ENCODE measurements around the gene RNF40.

RNF40 gene

DNA sequence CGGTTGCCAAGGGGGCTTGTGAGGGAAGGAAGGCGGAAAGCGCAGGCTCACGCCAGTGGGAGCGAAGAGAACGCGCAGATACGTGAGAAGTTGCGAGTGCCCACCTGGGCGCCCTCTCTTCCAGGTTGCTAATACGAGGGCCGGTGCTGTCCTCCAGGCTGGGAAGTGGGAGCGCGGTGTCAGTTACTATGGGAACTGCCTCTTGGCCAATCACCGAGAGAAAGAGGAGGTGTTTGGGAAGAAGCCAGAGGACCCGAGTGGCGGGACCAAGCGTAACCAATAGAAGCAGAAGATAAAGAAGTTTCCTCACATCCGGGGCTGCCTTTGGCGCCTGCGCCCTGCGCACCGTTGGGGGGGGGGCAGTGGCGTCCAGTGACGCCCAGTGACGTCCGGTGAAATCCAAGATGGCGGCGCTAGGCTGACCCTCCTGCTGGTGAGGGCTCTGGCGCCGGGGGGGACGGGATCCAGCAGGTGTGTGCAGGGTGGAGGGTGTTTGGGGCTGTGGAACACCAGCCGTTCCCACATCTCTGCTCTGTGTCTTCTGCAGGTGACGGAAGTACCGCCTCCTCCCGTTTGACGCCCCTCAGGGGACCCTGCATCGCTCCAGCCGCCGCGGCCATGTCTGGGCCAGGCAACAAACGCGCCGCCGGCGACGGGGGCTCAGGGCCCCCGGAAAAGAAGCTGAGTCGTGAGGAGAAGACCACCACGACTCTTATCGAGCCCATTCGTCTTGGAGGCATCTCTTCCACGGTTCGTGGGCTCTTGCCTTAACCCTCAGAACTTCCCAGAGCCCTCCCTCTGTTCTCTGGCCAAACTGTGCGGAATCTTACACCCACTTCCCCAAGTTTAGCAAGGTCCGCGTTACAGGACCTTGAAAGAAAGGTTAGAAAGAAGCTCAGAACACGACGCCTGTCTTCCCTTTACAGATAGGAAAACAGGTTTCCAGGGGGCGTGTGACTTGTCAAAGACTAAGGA lies at the start of gene RNF40, which contains the start of gene CFAP119:
RNF40 (plus strand) TSS at position 395 of the 975 bp plus-strand sequence; CDS start at position 619, 224 bp downstream.
CFAP119 (minus strand) TSS at position 135 of the 975 bp plus-strand sequence. CDS start 314 bp downstream, outside the sequence.
- Mint-ChIP-seq H3K36me3 (ENCODE audit: low read depth) (peaks cover 37% of the 10 kb centered on the region), H3K9me3 (no peaks in the 10 kb centered on the region), H3K27ac (peak within 1 kb of the TSS; percentile 90), H3K27me3 (no peaks in the 10 kb centered on the region), H3K4me3 (peak within 1 kb of the TSS; percentile 94), H3K4me1 (ENCODE audit: low read depth) (peaks cover 34% of the 10 kb centered on the region)

DNA sequence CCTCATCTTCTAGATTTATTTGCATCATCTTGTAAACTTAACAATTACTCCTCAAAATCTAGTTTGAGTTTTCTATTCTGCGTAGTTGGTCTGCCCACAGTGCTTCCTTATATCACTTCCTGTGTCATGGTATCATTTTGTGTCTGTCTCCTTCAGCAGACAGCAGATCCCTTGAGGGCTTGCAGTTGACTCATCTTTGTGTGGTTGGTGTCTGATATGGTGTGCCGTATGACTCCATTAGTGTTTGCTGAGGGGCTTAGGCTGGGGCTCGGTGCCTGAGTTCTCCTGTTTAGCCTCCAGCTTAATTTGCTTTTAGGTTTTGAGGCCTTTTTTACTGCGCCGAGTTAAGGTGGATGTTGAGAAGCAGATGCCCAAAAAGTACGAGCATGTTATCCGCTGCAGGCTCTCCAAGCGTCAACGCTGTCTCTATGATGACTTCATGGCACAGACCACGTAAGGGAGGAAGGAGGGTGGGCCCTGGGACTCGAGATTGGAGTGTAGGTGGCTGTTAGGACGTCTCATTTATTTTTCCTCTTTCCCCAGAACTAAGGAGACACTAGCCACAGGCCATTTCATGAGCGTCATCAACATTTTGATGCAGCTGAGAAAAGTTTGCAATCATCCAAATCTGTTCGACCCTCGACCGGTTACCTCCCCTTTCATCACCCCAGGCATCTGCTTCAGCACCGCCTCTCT lies 46.2 kb upstream of the RNF40 start:
- H3K9me3 Mint-ChIP-seq, result no peaks in the 10 kb centered on the region
- no peaks in the 10 kb centered on the region for H3K27me3 Mint-ChIP-seq
- H3K36me3 Mint-ChIP-seq (ENCODE audit: low read depth), result peaks cover 73% of the 10 kb centered on the region
- peak overlapping the region; percentile 89 for H3K27ac Mint-ChIP-seq
- peak overlapping the region; percentile 58 for H3K4me3 Mint-ChIP-seq
- peaks cover 36% of the 10 kb centered on the region for H3K4me1 Mint-ChIP-seq (ENCODE audit: low read depth)

DNA sequence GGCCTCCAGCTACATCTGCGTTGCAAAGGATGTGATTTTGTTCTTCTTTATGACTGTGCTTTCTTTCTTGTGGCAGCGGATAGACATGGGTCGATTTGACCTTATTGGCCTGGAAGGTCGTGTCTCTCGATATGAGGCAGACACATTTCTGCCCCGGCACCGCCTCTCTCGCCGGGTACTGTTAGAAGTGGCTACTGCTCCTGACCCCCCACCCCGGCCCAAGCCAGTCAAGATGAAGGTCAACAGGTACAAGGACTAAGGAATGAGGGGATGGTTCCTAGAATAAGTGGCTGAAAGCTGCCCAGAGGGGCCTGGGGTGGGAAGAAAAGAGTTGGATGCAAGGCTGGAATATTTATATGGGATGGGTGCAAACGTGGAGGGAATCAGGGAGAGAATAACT lies 42.0 kb upstream of the RNF40 start:
- Mint-ChIP-seq H3K9me3 (no peaks in the 10 kb centered on the region), H3K27ac (no peak overlapping the region), H3K4me3 (no peak overlapping the region), H3K36me3 (ENCODE audit: low read depth) (peaks cover 79% of the 10 kb centered on the region), H3K4me1 (ENCODE audit: low read depth) (peaks cover 22% of the 10 kb centered on the region), H3K27me3 (no peaks in the 10 kb centered on the region)

DNA sequence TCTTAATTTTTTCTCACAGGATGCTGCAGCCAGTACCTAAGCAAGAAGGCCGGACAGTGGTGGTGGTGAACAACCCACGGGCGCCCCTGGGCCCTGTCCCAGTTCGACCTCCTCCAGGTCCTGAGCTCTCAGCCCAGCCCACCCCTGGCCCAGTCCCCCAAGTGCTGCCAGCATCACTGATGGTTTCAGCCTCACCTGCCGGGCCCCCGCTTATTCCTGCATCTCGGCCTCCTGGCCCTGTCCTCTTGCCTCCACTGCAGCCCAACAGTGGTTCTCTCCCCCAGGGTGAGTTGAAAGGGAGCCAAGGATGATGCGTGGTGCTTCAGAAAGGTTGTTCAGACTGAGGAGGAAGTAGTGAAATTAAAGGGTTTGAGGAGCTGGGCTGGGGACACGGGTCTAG lies 41.4 kb upstream of the RNF40 start:
- Mint-ChIP-seq H3K27me3 (no peaks in the 10 kb centered on the region), H3K4me3 (no peak overlapping the region), H3K36me3 (ENCODE audit: low read depth) (peaks cover 79% of the 10 kb centered on the region), H3K9me3 (no peaks in the 10 kb centered on the region), H3K27ac (no peak overlapping the region), H3K4me1 (ENCODE audit: low read depth) (peaks cover 16% of the 10 kb centered on the region)

DNA sequence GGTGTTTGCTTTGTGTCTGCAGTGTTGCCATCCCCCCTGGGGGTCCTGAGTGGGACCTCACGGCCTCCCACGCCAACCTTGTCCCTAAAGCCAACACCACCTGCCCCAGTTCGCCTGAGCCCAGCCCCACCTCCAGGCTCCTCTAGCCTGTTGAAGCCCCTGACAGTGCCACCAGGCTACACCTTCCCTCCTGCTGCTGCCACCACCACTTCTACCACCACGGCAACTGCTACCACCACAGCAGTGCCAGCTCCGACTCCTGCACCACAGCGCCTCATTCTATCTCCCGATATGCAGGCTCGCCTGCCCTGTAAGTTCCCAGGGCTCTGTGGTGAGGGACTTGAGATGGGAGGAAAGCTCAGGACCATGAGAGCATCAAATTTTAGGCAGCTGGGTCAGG lies 41.0 kb upstream of the RNF40 start:
- H3K27me3 Mint-ChIP-seq, result no peaks in the 10 kb centered on the region
- H3K36me3 Mint-ChIP-seq (ENCODE audit: low read depth), result peaks cover 79% of the 10 kb centered on the region
- H3K27ac Mint-ChIP-seq, result no peak overlapping the region
- no peaks in the 10 kb centered on the region for H3K9me3 Mint-ChIP-seq
- H3K4me3 Mint-ChIP-seq, result no peak overlapping the region
- H3K4me1 Mint-ChIP-seq (ENCODE audit: low read depth), result peaks cover 11% of the 10 kb centered on the region

DNA sequence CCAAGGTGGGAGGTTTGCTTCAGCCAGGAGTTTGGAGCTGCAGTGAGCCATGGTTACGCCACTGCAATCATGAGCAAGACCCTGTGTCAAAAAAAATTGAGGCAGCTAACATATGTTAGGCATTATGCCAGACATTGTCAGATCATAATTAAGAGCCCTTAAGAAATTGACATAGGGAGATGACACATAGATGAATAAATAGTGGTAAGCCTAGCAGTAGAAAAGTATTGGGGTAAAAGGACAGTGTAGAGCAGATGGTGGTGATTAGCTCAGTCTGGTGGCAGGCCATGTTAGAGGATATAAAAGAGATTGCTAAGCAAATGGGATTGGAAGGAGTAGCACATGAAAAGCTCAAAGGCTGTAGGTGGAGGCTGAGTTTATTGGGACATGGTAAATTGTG lies 40.5 kb upstream of the RNF40 start:
- peaks cover 76% of the 10 kb centered on the region for H3K36me3 Mint-ChIP-seq (ENCODE audit: low read depth)
- H3K4me3 Mint-ChIP-seq, result no peak overlapping the region
- H3K27me3 Mint-ChIP-seq, result no peaks in the 10 kb centered on the region
- peak overlapping the region; percentile 7 for H3K27ac Mint-ChIP-seq
- peaks cover 7% of the 10 kb centered on the region for H3K4me1 Mint-ChIP-seq (ENCODE audit: low read depth)
- no peaks in the 10 kb centered on the region for H3K9me3 Mint-ChIP-seq

DNA sequence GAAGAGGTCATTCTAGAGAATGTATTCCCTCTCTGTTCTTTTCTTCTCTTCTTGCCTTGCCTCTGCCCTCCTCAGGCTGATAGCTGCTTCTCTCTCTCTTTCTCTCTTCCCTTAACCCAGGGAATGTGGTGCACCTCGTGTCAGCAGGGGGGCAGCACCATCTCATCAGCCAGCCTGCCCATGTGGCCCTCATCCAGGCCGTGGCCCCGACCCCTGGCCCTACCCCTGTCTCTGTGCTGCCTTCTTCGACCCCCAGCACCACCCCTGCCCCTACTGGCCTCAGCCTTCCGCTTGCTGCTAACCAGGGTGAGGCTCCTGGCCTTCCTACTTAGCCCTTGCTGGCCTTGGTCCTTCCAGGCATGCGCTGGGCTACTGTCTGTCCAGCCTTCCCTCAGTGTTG lies 39.7 kb upstream of the RNF40 start:
- Mint-ChIP-seq H3K4me3 (no peak overlapping the region), H3K4me1 (ENCODE audit: low read depth) (peaks cover 3% of the 10 kb centered on the region), H3K27me3 (no peaks in the 10 kb centered on the region), H3K9me3 (no peaks in the 10 kb centered on the region), H3K36me3 (ENCODE audit: low read depth) (peaks cover 74% of the 10 kb centered on the region), H3K27ac (no peak overlapping the region)

DNA sequence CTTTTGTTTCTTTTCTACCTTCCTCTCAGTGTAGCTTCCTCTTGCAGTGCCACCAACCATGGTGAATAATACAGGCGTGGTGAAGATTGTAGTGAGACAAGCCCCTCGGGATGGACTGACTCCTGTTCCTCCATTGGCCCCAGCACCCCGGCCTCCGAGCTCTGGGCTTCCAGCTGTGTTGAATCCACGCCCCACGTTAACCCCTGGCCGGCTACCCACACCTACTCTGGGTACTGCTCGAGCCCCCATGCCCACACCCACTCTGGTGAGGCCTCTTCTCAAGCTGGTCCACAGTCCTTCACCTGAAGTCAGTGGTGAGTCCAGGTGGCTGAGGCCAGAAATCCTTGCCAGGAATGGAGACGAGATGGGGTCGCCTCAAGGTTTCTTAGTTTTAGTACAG lies 39.2 kb upstream of the RNF40 start:
- no peaks in the 10 kb centered on the region for H3K9me3 Mint-ChIP-seq
- H3K36me3 Mint-ChIP-seq (ENCODE audit: low read depth), result peaks cover 75% of the 10 kb centered on the region
- no peaks in the 10 kb centered on the region for H3K27me3 Mint-ChIP-seq
- peaks cover 3% of the 10 kb centered on the region for H3K4me1 Mint-ChIP-seq (ENCODE audit: low read depth)
- H3K27ac Mint-ChIP-seq, result no peak overlapping the region
- H3K4me3 Mint-ChIP-seq, result no peak overlapping the region

DNA sequence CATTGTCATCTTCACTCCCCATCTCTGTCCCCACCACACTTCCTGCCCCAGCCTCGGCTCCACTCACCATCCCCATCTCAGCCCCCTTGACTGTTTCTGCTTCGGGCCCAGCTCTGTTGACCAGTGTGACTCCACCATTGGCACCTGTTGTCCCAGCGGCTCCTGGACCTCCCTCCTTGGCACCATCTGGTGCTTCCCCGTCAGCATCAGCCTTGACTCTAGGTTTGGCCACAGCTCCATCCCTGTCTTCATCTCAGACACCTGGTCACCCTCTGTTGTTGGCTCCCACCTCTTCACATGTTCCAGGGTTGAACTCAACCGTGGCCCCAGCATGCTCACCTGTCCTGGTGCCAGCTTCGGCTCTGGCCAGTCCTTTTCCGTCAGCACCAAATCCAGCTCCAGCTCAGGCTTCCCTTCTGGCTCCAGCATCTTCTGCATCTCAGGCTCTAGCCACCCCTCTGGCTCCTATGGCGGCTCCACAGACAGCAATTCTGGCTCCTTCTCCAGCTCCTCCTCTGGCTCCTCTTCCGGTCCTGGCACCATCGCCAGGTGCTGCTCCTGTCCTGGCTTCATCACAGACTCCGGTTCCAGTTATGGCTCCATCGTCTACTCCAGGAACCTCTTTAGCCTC lies 38.3 kb upstream of the RNF40 start:
- Mint-ChIP-seq H3K4me3 (no peak overlapping the region), H3K4me1 (ENCODE audit: low read depth) (peaks cover 3% of the 10 kb centered on the region), H3K9me3 (no peaks in the 10 kb centered on the region), H3K36me3 (ENCODE audit: low read depth) (peaks cover 82% of the 10 kb centered on the region), H3K27ac (peak overlapping the region; percentile 69), H3K27me3 (no peaks in the 10 kb centered on the region)

DNA sequence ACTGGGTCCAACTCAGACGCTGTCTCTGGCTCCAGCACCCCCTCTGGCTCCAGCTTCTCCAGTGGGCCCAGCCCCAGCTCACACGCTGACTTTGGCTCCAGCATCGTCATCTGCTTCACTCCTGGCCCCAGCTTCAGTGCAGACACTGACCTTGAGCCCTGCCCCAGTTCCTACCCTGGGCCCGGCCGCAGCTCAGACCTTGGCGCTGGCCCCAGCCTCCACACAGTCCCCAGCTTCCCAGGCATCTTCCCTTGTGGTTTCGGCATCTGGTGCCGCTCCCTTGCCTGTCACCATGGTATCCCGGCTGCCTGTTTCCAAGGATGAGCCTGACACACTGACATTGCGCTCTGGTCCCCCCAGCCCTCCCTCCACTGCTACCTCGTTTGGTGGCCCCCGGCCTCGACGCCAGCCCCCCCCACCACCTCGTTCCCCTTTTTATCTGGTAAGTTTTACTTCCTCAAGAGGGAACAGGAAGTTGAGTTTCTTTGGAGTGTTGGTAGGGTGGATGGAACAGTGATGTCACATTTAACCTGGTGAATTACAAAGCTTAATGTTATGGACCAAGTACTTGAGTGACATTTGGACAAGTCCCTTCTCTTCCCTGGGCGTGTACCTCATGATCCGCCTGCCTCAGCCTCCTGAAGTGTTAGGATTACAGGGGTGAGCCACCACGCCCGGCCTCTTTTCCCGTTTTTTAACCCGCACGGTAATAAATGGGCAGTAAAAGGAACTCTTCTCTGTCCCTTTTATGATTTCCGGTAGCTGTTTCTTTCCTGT lies 37.3 kb upstream of the RNF40 start:
- Mint-ChIP-seq H3K9me3 (no peaks in the 10 kb centered on the region), H3K4me1 (ENCODE audit: low read depth) (peaks cover 3% of the 10 kb centered on the region), H3K36me3 (ENCODE audit: low read depth) (peaks cover 85% of the 10 kb centered on the region), H3K27ac (peak overlapping the region; percentile 74), H3K27me3 (no peaks in the 10 kb centered on the region), H3K4me3 (no peak overlapping the region)

DNA sequence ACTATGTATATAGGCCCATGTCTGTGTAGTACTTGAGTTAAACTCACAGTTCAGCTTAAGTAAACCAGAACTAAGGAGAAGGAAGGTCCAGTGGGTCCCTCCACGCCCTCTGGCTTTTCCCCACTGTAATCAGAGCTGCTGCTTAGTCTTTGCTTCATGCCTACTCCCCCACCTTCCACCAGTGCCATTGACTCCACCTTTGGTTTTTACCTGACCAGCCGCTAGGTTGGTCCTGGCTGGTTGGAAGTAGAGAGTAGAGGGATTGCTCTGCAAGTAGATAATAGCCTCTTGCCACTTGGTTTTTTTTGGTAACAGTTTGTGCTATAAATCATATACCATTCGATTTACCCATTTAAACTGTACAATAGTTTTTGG lies 36.7 kb upstream of the RNF40 start:
- peaks cover 8% of the 10 kb centered on the region for H3K4me1 Mint-ChIP-seq (ENCODE audit: low read depth)
- H3K9me3 Mint-ChIP-seq, result no peaks in the 10 kb centered on the region
- H3K27me3 Mint-ChIP-seq, result no peaks in the 10 kb centered on the region
- H3K4me3 Mint-ChIP-seq, result no peak overlapping the region
- H3K36me3 Mint-ChIP-seq (ENCODE audit: low read depth), result peaks cover 85% of the 10 kb centered on the region
- H3K27ac Mint-ChIP-seq, result peak overlapping the region; percentile 74

DNA sequence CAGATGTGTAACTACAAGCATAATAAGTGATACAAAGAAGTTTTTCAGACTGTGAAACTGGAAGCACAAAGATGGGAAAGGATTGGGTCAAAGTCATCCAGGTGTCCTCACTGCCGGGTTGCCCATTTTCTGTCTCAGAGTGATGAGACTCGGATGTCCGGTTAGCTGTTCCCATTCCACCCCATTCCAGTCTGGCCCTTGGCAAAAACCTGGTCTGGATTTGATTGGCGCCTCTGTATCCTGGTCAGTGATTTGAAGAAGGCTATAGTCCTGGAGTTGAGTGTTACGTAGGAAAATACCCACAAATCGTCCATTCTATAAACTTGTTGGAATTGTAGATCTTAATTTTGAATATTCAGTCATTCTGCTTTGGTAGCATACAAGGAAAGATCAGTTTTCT lies 33.8 kb upstream of the RNF40 start:
- Mint-ChIP-seq H3K9me3 (no peaks in the 10 kb centered on the region), H3K27me3 (no peaks in the 10 kb centered on the region), H3K36me3 (ENCODE audit: low read depth) (peaks cover 71% of the 10 kb centered on the region), H3K4me3 (no peak overlapping the region), H3K27ac (no peak overlapping the region), H3K4me1 (ENCODE audit: low read depth) (peaks cover 8% of the 10 kb centered on the region)

DNA sequence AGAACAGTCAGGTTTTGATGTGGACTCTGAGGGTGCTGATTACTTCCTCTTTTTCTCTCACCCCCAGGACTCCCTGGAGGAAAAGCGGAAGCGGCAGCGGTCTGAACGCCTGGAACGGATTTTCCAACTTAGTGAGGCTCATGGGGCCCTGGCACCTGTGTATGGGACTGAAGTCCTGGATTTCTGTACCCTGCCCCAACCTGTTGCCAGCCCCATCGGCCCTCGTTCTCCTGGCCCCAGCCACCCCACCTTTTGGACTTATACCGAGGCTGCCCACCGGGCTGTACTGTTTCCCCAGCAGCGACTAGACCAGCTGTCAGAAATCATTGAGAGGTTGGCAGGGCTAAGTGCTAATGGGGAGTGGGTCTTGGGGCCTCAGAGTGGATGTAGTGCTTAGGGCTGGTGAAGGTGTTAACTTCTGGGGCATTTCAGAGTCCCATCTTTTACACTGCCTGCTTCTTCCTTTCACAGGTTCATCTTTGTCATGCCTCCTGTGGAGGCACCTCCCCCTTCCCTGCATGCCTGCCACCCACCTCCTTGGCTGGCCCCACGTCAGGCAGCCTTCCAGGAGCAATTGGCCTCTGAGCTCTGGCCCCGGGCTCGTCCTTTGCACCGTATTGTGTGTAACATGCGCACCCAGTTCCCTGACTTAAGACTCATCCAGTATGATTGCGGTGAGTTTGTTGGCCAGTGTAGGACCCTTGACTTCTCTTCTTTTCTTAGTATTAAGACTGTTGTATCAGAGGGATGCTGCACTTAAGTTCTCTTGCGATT lies 33.0 kb upstream of the RNF40 start:
- H3K36me3 Mint-ChIP-seq (ENCODE audit: low read depth), result peaks cover 69% of the 10 kb centered on the region
- no peaks in the 10 kb centered on the region for H3K27me3 Mint-ChIP-seq
- peaks cover 8% of the 10 kb centered on the region for H3K4me1 Mint-ChIP-seq (ENCODE audit: low read depth)
- H3K27ac Mint-ChIP-seq, result no peak overlapping the region
- H3K4me3 Mint-ChIP-seq, result no peak overlapping the region
- no peaks in the 10 kb centered on the region for H3K9me3 Mint-ChIP-seq

DNA sequence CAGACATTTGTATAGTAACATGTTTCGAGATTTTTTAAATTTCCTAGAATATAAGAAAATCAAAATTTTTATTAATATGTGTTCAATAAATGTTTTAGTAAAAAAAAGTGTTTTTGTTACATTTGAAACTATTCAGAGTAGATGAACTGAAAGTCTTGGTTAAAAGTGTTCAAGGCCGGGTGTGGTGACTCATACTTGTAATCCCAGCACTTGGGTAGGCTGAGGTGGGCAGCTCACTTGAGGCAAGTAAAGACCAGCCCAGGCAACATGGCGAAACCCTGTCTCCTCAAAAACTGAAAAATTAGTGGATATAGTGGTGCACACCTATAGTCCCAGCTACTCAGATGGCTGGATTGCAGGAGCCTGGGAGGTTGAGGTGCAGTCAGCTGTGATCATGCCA lies 30.7 kb upstream of the RNF40 start:
- H3K9me3 Mint-ChIP-seq, result no peaks in the 10 kb centered on the region
- H3K4me3 Mint-ChIP-seq, result no peak overlapping the region
- no peak overlapping the region for H3K27ac Mint-ChIP-seq
- peaks cover 62% of the 10 kb centered on the region for H3K36me3 Mint-ChIP-seq (ENCODE audit: low read depth)
- peaks cover 8% of the 10 kb centered on the region for H3K4me1 Mint-ChIP-seq (ENCODE audit: low read depth)
- H3K27me3 Mint-ChIP-seq, result no peaks in the 10 kb centered on the region
